C4-2B (cell line): ENCODE results near the gene KIF21A.

Experiments used
- H3K27ac ChIP-seq: fragments of 450-650 bp; 2 replicates; pipeline ENCODE4 v1.5.1; 2017
- CTCF ChIP-seq: fragments of 450-650 bp; conservative IDR thresholded peaks from 2 replicates; pipeline ENCODE4 v1.5.1; 2017; ENCODE audit warnings: mild to moderate bottlenecking
- ZFX ChIP-seq: fragments of 450-650 bp; IDR thresholded peaks from 2 replicates; pipeline ENCODE4 v1.6.1; 2017

Gene KIF21A

GRCh38 chr12:39357041-39357440 is 85.9 kb downstream of the KIF21A start:
- H3K27ac ChIP-seq, result no peak overlapping the region
- TF ChIP-seq ZFX (no peak), CTCF (no peak)

GRCh38 chr12:39355841-39356240 is 87.1 kb downstream of the KIF21A start:
- TF ChIP-seq CTCF (no peak), ZFX (no peak)
- H3K27ac ChIP-seq, result no peak overlapping the region

GRCh38 chr12:39354955-39355354 is 88.0 kb downstream of the KIF21A start:
- H3K27ac ChIP-seq, result no peak overlapping the region
- no peak for TF ChIP-seq ZFX
- no peak for TF ChIP-seq CTCF

GRCh38 chr12:39352471-39353017 is 90.4 kb downstream of the KIF21A start:
- H3K27ac ChIP-seq, result no peak overlapping the region
- TF ChIP-seq ZFX (no peak), CTCF (no peak)

GRCh38 chr12:39351153-39351552 is 91.8 kb downstream of the KIF21A start:
- TF ChIP-seq CTCF, result no peak
- no peak overlapping the region for H3K27ac ChIP-seq

GRCh38 chr12:39348941-39349626 is 93.8 kb downstream of the KIF21A start:
- no peak overlapping the region for H3K27ac ChIP-seq
- TF ChIP-seq ZFX, result no peak
- TF ChIP-seq CTCF, result no peak

GRCh38 chr12:39348523-39348922 is 94.4 kb downstream of the KIF21A start:
- H3K27ac ChIP-seq, result no peak overlapping the region
- TF ChIP-seq ZFX (no peak), CTCF (no peak)
